ENCODE measurements around the gene ARF4.

- TF ChIP-seq CTCF (optimal IDR thresholded peaks at IDR 0.05 in 1 of 3, IDR thresholded peaks at IDR 0.05 in 1 of 3, conservative IDR thresholded peaks at IDR 0.05 in 1 of 3; ENCODE audit: extremely low read depth in 1 of 3, insufficient read depth in 2 of 3, low read length in 3 of 3): no peak
- no peak for TF ChIP-seq EZH2 (IDR thresholded peaks at IDR 0.05; ENCODE audit: low read length)
These were observed 40.0 kb downstream of the ARF4 start for GRCh38 chr3:57557085-57557537.

Measured in keratinocyte (primary cell).